ENCODE data around the gene RPS15.
A peak's percentile ranks its signal among the peaks of the same experiment; 100 is the strongest.

The RPS15 gene

DNA sequence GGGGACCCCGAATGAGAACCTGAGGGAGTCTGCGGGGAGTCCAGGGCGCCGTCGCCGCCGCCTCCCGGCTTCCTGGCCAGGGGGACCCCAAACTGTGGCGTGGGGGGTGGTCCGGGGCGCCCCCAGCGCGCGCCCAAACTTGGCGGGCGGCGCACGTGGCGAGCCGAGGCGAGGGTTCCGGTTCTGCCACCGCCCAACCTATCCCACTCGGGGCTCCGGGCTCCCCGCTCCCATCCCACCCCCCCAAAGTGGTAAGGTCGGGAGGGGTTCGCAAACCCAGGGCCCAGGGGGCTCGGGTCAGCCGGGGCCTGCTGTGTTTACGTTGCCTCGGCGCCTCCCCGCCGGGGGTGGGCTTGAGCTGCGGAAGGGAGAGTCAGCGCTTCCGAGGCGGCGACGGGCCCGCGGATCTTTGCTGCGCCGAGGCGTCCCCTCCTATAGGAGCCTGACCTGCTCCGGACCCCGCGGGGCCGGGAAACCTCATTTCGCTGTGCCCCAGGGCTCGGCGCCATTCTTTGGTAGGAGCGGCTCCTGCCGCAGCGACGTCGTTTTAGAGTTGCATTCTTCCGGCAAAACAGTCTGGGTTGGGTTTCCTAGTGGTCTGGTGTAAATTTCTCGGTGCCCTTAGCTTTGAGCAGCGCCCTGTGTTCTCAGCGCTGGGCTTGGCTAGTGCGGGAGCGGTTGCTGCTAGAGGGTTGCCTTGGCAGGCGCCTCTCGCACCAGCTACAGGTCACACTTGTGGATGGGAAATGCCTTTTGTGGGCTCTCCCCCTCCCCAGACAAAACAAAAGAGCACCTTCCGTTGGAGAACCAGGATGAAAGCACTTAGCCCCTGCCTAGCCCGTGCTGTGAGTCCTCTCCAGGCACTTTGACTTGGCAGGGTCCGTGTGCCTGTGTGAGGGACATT, 29.6 kb upstream of the RPS15 start:
- H3K9me3 ChIP-seq = no peaks in the 10 kb centered on the region
- H3K4me1 ChIP-seq = peaks cover 22% of the 10 kb centered on the region
- no peaks in the 10 kb centered on the region for H3K27me3 ChIP-seq
- peak overlapping the region; percentile 92 for H3K4me3 ChIP-seq (ENCODE audit: low read depth, low read length)
- TF ChIP-seq, protein P1, sequence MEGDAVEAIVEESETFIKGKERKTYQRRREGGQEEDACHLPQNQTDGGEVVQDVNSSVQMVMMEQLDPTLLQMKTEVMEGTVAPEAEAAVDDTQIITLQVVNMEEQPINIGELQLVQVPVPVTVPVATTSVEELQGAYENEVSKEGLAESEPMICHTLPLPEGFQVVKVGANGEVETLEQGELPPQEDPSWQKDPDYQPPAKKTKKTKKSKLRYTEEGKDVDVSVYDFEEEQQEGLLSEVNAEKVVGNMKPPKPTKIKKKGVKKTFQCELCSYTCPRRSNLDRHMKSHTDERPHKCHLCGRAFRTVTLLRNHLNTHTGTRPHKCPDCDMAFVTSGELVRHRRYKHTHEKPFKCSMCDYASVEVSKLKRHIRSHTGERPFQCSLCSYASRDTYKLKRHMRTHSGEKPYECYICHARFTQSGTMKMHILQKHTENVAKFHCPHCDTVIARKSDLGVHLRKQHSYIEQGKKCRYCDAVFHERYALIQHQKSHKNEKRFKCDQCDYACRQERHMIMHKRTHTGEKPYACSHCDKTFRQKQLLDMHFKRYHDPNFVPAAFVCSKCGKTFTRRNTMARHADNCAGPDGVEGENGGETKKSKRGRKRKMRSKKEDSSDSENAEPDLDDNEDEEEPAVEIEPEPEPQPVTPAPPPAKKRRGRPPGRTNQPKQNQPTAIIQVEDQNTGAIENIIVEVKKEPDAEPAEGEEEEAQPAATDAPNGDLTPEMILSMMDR (IDR thresholded peaks at IDR 0.05; ENCODE audit: low read depth, low read length) = no peak
- peaks cover 52% of the 10 kb centered on the region for H3K36me3 ChIP-seq
- no peak for DNase-seq

DNA sequence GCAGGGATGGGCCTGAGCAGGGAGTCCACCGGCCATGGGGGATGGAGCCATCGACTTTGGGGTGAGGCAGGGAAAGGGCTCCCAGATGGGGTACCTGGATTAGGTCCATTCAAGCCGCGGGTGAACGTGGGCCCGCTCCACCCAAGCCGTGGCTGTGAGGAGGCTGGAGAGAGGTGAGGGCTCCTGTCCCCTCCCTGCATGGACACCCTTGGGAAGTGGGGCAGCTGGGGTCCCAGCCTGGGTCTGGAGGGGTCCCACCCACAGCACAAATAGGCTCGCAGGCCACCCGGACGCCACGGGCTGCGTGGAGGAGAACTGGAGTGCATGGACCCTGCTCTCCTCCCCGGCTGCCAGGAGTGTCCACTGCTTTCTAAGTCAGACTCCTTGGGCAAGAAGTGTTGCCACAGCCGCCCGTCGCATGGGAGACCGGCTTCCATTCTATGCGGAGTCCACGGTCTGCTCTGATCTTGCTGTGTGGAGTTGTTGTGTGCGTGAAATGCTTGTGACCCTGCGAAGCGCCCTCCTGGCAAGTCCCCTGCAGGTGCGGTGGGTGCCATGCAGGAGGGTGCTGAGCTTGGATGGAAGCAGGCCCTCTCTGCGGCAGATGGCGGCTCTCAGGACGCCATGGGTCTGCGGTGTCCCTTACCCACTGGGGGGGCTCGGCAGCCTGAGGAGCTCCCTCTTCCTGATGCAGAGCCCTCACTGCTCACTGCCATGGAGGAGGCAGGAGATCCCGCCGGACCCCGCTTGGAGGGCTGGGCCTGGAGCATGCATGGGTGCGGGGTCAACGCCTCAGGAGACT, 28.8 kb upstream of the RPS15 start:
- Histone ChIP-seq H3K9me3 (no peaks in the 10 kb centered on the region), H3K27me3 (no peaks in the 10 kb centered on the region), H3K4me1 (peaks cover 22% of the 10 kb centered on the region), H3K4me3 (ENCODE audit: low read depth, low read length) (peak overlapping the region; percentile 92), H3K36me3 (peaks cover 60% of the 10 kb centered on the region)
- TF ChIP-seq, protein P1 (IDR thresholded peaks at IDR 0.05; ENCODE audit: low read depth, low read length) = no peak
- DNase-seq = no peak

DNA sequence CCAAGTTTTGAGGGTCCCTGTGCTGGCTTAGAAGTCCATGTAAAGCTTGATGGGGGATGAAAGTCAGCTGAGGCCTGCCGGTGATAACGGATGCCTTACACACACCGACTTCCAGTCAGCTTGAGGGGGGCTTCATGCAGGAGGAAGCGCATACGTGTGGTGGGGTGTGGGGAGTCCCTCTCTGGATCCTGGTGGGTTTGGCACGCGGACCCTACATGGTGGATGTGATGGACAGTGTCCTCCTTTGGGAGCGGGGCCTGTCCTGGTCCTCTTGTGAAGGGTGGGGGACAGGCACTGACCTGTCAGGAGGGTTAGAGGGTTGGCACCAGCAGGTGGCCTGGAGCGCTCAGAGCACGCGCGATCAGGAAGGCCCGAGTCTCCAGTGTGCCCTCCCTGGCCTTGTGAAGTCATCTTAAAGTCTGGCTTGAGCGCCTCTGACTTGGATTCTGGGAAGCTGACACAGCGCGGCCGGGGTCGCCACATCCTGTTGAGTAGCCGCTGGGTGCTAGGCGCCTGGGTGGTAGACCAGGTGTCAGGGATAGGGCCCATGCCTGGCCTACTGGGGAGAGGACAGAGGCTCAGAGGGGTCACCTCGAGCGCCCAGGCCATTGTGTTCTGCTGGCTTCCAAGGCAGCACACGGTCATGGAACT, 27.9 kb upstream of the RPS15 start:
- H3K9me3 ChIP-seq = no peaks in the 10 kb centered on the region
- TF ChIP-seq, protein P1 (IDR thresholded peaks at IDR 0.05; ENCODE audit: low read depth, low read length) = no peak
- no peaks in the 10 kb centered on the region for H3K27me3 ChIP-seq
- H3K4me1 ChIP-seq = peaks cover 22% of the 10 kb centered on the region
- H3K4me3 ChIP-seq (ENCODE audit: low read depth, low read length) = peak overlapping the region; percentile 92
- no peak for DNase-seq
- peaks cover 64% of the 10 kb centered on the region for H3K36me3 ChIP-seq

DNA sequence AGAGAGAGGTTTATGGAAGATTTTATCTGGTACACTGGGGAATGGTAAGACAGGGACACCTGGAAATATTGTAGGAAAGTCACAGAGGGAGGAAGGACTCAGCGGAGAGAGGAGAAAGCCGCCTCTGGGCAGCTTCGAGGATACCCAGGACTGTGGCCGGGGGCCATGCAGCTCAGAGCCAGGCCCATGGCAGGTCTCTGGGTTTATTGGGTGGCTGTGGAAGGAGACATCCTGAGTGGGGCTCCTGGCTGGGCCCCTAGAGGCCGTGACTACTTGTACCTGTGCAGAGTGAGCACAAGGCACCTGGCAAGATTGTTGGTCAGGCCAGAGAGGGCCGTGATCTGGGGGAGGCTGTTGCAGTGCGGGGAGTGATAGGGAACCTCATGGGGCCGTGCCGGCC, 27.4 kb upstream of the RPS15 start:
- peak overlapping the region; percentile 92; the same call in 1 of the 2 replicates for H3K4me3 ChIP-seq (ENCODE audit: low read depth, low read length)
- no peak for DNase-seq
- H3K36me3 ChIP-seq = peaks cover 67% of the 10 kb centered on the region
- H3K27me3 ChIP-seq = no peaks in the 10 kb centered on the region
- TF ChIP-seq, protein P1 (IDR thresholded peaks at IDR 0.05; ENCODE audit: low read depth, low read length) = no peak
- peaks cover 25% of the 10 kb centered on the region for H3K4me1 ChIP-seq
- no peaks in the 10 kb centered on the region for H3K9me3 ChIP-seq

DNA sequence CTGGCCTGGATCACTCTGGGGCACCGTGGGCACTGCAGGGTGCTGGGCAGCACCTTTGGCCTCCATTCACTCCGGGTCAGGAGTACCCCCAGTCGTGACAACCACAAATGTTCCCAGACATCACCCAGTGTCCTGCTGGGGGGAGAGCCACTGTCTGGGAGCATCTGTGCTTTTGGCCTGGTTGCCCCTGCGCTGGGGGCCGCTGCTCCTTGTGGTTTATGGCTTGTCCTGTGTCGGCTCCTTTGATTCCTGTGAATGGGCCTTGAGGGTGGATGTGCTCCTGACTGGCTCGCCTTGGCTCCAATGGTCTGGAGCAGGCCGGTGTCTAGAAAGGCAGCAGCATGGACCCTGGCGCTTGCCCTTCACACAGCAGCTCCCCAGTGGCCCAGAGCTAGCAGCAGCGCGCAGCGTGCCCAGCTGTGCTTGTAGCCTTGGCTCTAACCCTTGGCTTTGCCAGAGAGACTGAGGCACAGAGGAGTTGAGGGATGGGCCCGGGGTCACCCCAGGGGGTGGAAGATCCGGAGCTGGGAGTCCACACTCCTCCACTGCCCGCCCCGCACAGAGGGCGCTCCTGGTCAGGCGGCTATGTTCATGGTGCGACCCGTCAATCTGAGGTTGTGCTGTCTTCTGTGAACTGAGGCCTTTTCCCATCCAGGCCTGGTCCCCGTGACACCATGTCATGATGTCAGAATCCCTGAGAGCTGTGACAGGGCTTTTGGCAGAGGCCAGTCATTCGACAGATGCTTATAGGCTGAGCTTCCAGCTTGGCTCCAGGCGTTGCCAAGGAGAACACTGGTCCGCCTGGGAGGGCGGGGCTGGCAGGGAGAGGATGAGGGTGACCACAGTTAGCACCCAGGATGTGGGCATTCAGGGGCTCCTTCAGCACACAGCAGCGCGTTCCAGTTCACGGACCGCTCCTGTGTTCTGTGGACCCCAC, 26.7 kb upstream of the RPS15 start:
- Histone ChIP-seq H3K27me3 (no peaks in the 10 kb centered on the region), H3K9me3 (no peaks in the 10 kb centered on the region), H3K4me3 (ENCODE audit: low read depth, low read length) (no peak overlapping the region; the same call in 1 of the 2 replicates), H3K4me1 (peaks cover 27% of the 10 kb centered on the region), H3K36me3 (peaks cover 74% of the 10 kb centered on the region)
- DNase-seq = peak; percentile 61
- TF ChIP-seq, protein P1 (IDR thresholded peaks at IDR 0.05; ENCODE audit: low read depth, low read length) = no peak
